Measurements from ENCODE around the gene SLFN12L. TPM values are rescaled to one million over a fixed set of nuclear protein-coding genes. Genes with fewer than 3 reads are reported as not detected.

Gene SLFN12L
- total and polyA plus RNA-seq, 9 of the 15 experiments (the other 6 are each of a cell fraction or from before 2014, with no cell fraction given) = 0.04 to 0.31 (median 0.08) TPM; not detected in 3

GRCh38 chr17:35569405-35569804 lies 31.9 kb upstream of the SLFN12L start (continued):
- TF ChIP-seq ZNF766 (CRISPR knock-in tag; conservative IDR thresholded peaks at IDR 0.05) = no peak
- TF ChIP-seq EWSR1 (IDR thresholded peaks at IDR 0.05; ENCODE audit: borderline replicate concordance, low read depth, partially characterized antibody) = no peak
- TF ChIP-seq STAT5A (IDR thresholded peaks at IDR 0.05; ENCODE audit: borderline replicate concordance, low read length) = no peak
- no peak for TF ChIP-seq NFRKB (IDR thresholded peaks at IDR 0.05; ENCODE audit: low read depth)
- no peak for TF ChIP-seq L3MBTL2 (IDR thresholded peaks at IDR 0.05)
- no peak for TF ChIP-seq PREB (CRISPR knock-in tag; IDR thresholded peaks at IDR 0.05)
- no peak for TF ChIP-seq TBL1XR1 (IDR thresholded peaks at IDR 0.05; ENCODE audit: low read length in 2 of 2)

- H3K9me3 ChIP-seq (replicated peaks; ENCODE audit: control insufficient read depth, insufficient read depth, low read depth, low read length) = no peaks in the 10 kb centered on the region
- peak overlapping the region; percentile 97 for H3K4me2 ChIP-seq (ENCODE audit: insufficient read depth, low read length)
- intact Hi-C loops (cut with micrococcal nuclease) (loop anchor here (5.0 kb wide), 1 partner anchor 239 kb away; the partner anchor contains the start of gene TAF15), in situ Hi-C loops (cut with MboI) (no loop called here)
- ChIA-PET POLR2A (interaction anchor here (0.6 to 8.6 kb wide), 10 partner anchors 8 to 1352 kb away, joined by 3 to 122 read pairs (median 4); partner anchors contain the start of genes AP2B1, PEX12 and SLFN14), CTCF (ENCODE audit: low intra/inter-chr PET ratio) (no interaction called here)
- 0% methylated on average over 15 of the region's 15 CpGs for WGBS (ENCODE audit: insufficient coverage, low coverage, missing lambda C conversion rate)
- H3K79me2 ChIP-seq (ENCODE audit: control insufficient read depth, insufficient read depth, low read length) = peaks cover 60% of the 10 kb centered on the region
- H3K4me3 ChIP-seq = peak overlapping the region; percentile 93
- FAIRE-seq (peak; percentile 19), DNase-seq (ENCODE audit: extremely low read depth in 1 of 4, low spot score in 3 of 4) (peak; percentile 24 to 65 (median 42)), ATAC-seq (peak; percentile 52)
- H4K20me1 ChIP-seq (replicated peaks; ENCODE audit: control insufficient read depth, insufficient read depth, low read length) = no peaks in the 10 kb centered on the region
- peaks cover 15 to 39% of the 10 kb centered on the region in 2 experiments for H3K4me1 ChIP-seq (replicated peaks in 1 of 2; ENCODE audit: control insufficient read depth in 2 of 2, insufficient read depth in 2 of 2, low read length in 2 of 2)
- H3K9me1 ChIP-seq (ENCODE audit: control insufficient read depth, insufficient read depth, low read length) = no peaks in the 10 kb centered on the region
- peak overlapping the region; percentile 96 for H3K27ac ChIP-seq (ENCODE audit: extremely low read depth, low read depth, low read length)
- H3K36me3 ChIP-seq (ENCODE audit: control insufficient read depth, insufficient read depth, low read length) = peaks cover 31% of the 10 kb centered on the region; the same call in 2 of the 3 replicates
- peak overlapping the region; percentile 41 for H2AFZ ChIP-seq (ENCODE audit: low read depth, low read length)
- BruUV-seq (replicated peaks) = no TSS peak
- H3K27me3 ChIP-seq (ENCODE audit: control insufficient read depth in 2 of 2, insufficient read depth in 2 of 2, low read length in 2 of 2) = no peaks in the 10 kb centered on the region
- H3K9ac ChIP-seq (ENCODE audit: insufficient read depth in 1 of 2, low read depth in 2 of 2, low read length in 2 of 2) = peak overlapping the region; percentile 89 to 93
- peak; percentile 28; the same call in 1 of the 2 replicates for TF ChIP-seq DPF2 (IDR thresholded peaks at IDR 0.05)
- TF ChIP-seq SMARCA5 (IDR thresholded peaks at IDR 0.05) = 0 out of 2 replicates have a peak, but pooled peaks have one; percentile 14
- TF ChIP-seq FOXK1 (CRISPR knock-in tag; IDR thresholded peaks at IDR 0.05; ENCODE audit: borderline replicate concordance) = no peak
- TF ChIP-seq, protein P1, sequence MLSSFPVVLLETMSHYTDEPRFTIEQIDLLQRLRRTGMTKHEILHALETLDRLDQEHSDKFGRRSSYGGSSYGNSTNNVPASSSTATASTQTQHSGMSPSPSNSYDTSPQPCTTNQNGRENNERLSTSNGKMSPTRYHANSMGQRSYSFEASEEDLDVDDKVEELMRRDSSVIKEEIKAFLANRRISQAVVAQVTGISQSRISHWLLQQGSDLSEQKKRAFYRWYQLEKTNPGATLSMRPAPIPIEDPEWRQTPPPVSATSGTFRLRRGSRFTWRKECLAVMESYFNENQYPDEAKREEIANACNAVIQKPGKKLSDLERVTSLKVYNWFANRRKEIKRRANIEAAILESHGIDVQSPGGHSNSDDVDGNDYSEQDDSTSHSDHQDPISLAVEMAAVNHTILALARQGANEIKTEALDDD (IDR thresholded peaks at IDR 0.05) = 0 out of 2 replicates have a peak, but pooled peaks have one; percentile 32
- TF ChIP-seq HDAC1 (IDR thresholded peaks at IDR 0.05) = peak in 1 of 2 experiments; percentile 41; a peak in 1 of 4 replicates
- no peak for TF ChIP-seq PRDM10 (IDR thresholded peaks at IDR 0.05; ENCODE audit: partially characterized antibody)
- TF ChIP-seq EHMT2 (IDR thresholded peaks at IDR 0.05) = 0 out of 2 replicates have a peak, but pooled peaks have one; percentile 32
- TF ChIP-seq TRIM28 (IDR thresholded peaks at IDR 0.05) = peak; percentile 72; the same call in 1 of the 2 replicates
- TF ChIP-seq NEUROD1 (IDR thresholded peaks at IDR 0.05; ENCODE audit: borderline replicate concordance, low read depth, low read length, partially characterized antibody) = no peak
- no peak for TF ChIP-seq NFE2L1 (tag; IDR thresholded peaks at IDR 0.05; ENCODE audit: borderline replicate concordance, low read depth)
Observed at GRCh38 chr17:35568561-35568960, 31.1 kb upstream of the SLFN12L start.

Measured in K562 (cell line).